ENCODE measurements around the gene POM121L2.

Gene POM121L2

GRCh38 chr6:27321901-27322300, 9.8 kb upstream of the POM121L2 start:
- Histone ChIP-seq H3K9ac (ENCODE audit: low read depth, low read length, poor library complexity) (no peak overlapping the region), H2BK120ac (ENCODE audit: low read depth, low read length) (no peak overlapping the region), H3K23ac (ENCODE audit: low read depth, low read length, poor library complexity) (no peak overlapping the region), H3K79me1 (ENCODE audit: low read depth, low read length) (no peaks in the 10 kb centered on the region), H3K27me3 (ENCODE audit: control insufficient read depth in 3 of 3, insufficient read depth in 3 of 3, low read depth in 1 of 3, low read length in 3 of 3) (no peaks in the 10 kb centered on the region), H2AK5ac (ENCODE audit: low read depth, low read length) (no peak overlapping the region), H3K4ac (ENCODE audit: low read length) (no peak overlapping the region), H3K4me2 (ENCODE audit: insufficient read depth, low read length, poor library complexity, severe bottlenecking) (no peak overlapping the region), H2BK5ac (ENCODE audit: low read length) (no peak overlapping the region), H2BK12ac (ENCODE audit: low read length) (no peak overlapping the region), H3K4me1 (ENCODE audit: control insufficient read depth in 2 of 2, insufficient read depth in 1 of 2, low read depth in 1 of 2, low read length in 2 of 2) (no peaks in the 10 kb centered on the region), H3K27ac (replicated peaks; ENCODE audit: low read length) (no peak overlapping the region), H2BK15ac (ENCODE audit: low read length) (no peak overlapping the region), H2AFZ (ENCODE audit: low read length) (no peak overlapping the region), H3K14ac (ENCODE audit: low read length) (no peak overlapping the region), H3K9me3 (replicated peaks in 1 of 2; ENCODE audit: control insufficient read depth in 2 of 2, insufficient read depth in 1 of 2, low read depth in 1 of 2, low read length in 2 of 2) (no peaks in the 10 kb centered on the region), H4K91ac (ENCODE audit: low read depth, low read length, poor library complexity) (no peak overlapping the region), H3K36me3 (replicated peaks in 1 of 2; ENCODE audit: control insufficient read depth in 2 of 2, insufficient read depth in 2 of 2, low read length in 2 of 2) (no peaks in the 10 kb centered on the region), H3K18ac (ENCODE audit: low read length) (no peak overlapping the region), H4K8ac (ENCODE audit: low read depth, low read length) (no peak overlapping the region), H3K4me3 (ENCODE audit: low read length in 2 of 2) (no peak overlapping the region)
- no CpG with 5 or more reads among the region's 4 CpGs for WGBS, 2 donors (ENCODE audit: extremely low coverage in 2 of 2, insufficient read length in 2 of 2, insufficient replicate concordance in 1 of 2)
- DNase-seq (ENCODE audit: low spot score) = no peak

- no peak overlapping the region for H2BK5ac ChIP-seq (ENCODE audit: low read length)
- H3K4me2 ChIP-seq (ENCODE audit: insufficient read depth, low read length, poor library complexity, severe bottlenecking) = no peak overlapping the region
- H3K18ac ChIP-seq (ENCODE audit: low read length) = no peak overlapping the region
- H2AK5ac ChIP-seq (ENCODE audit: low read depth, low read length) = no peak overlapping the region
- H3K4me3 ChIP-seq (ENCODE audit: low read length in 2 of 2) = no peak overlapping the region
- no peak overlapping the region for H2AFZ ChIP-seq (ENCODE audit: low read length)
- no peak overlapping the region for H2BK12ac ChIP-seq (ENCODE audit: low read length)
- no peaks in the 10 kb centered on the region for H3K36me3 ChIP-seq (replicated peaks in 1 of 2; ENCODE audit: control insufficient read depth in 2 of 2, insufficient read depth in 2 of 2, low read length in 2 of 2)
- H3K9ac ChIP-seq (ENCODE audit: low read depth, low read length, poor library complexity) = no peak overlapping the region
- no peaks in the 10 kb centered on the region for H3K27me3 ChIP-seq (ENCODE audit: control insufficient read depth in 3 of 3, insufficient read depth in 3 of 3, low read depth in 1 of 3, low read length in 3 of 3)
- no peak overlapping the region for H2BK15ac ChIP-seq (ENCODE audit: low read length)
- H3K27ac ChIP-seq (replicated peaks; ENCODE audit: low read length) = no peak overlapping the region
- H3K4ac ChIP-seq (ENCODE audit: low read length) = no peak overlapping the region
- no peaks in the 10 kb centered on the region for H3K4me1 ChIP-seq (ENCODE audit: control insufficient read depth in 2 of 2, insufficient read depth in 1 of 2, low read depth in 1 of 2, low read length in 2 of 2)
- no peak overlapping the region for H3K14ac ChIP-seq (ENCODE audit: low read length)
- H4K91ac ChIP-seq (ENCODE audit: low read depth, low read length, poor library complexity) = no peak overlapping the region
- H3K79me1 ChIP-seq (ENCODE audit: low read depth, low read length) = no peaks in the 10 kb centered on the region
- H2BK120ac ChIP-seq (ENCODE audit: low read depth, low read length) = no peak overlapping the region
- no peaks in the 10 kb centered on the region for H3K9me3 ChIP-seq (replicated peaks in 1 of 2; ENCODE audit: control insufficient read depth in 2 of 2, insufficient read depth in 1 of 2, low read depth in 1 of 2, low read length in 2 of 2)
- no peak for DNase-seq (ENCODE audit: low spot score)
- no peak overlapping the region for H4K8ac ChIP-seq (ENCODE audit: low read depth, low read length)
- no peak overlapping the region for H3K23ac ChIP-seq (ENCODE audit: low read depth, low read length, poor library complexity)
Measured at GRCh38 chr6:27321370-27321769, 9.3 kb upstream of the POM121L2 start.

GRCh38 chr6:27318973-27319372, 6.9 kb upstream of the POM121L2 start:
- Histone ChIP-seq H3K9ac (ENCODE audit: low read depth, low read length, poor library complexity) (no peak overlapping the region), H3K4me1 (ENCODE audit: control insufficient read depth in 2 of 2, insufficient read depth in 1 of 2, low read depth in 1 of 2, low read length in 2 of 2) (no peaks in the 10 kb centered on the region), H3K79me1 (ENCODE audit: low read depth, low read length) (no peaks in the 10 kb centered on the region), H2AK5ac (ENCODE audit: low read depth, low read length) (no peak overlapping the region), H3K27me3 (ENCODE audit: control insufficient read depth in 3 of 3, insufficient read depth in 3 of 3, low read depth in 1 of 3, low read length in 3 of 3) (no peaks in the 10 kb centered on the region), H3K18ac (ENCODE audit: low read length) (no peak overlapping the region), H2BK15ac (ENCODE audit: low read length) (no peak overlapping the region), H2BK120ac (ENCODE audit: low read depth, low read length) (no peak overlapping the region), H3K4ac (ENCODE audit: low read length) (no peak overlapping the region), H3K14ac (ENCODE audit: low read length) (no peak overlapping the region), H2AFZ (ENCODE audit: low read length) (no peak overlapping the region), H3K27ac (replicated peaks; ENCODE audit: low read length) (no peak overlapping the region), H3K4me2 (ENCODE audit: insufficient read depth, low read length, poor library complexity, severe bottlenecking) (no peak overlapping the region), H3K36me3 (replicated peaks in 1 of 2; ENCODE audit: control insufficient read depth in 2 of 2, insufficient read depth in 2 of 2, low read length in 2 of 2) (no peaks in the 10 kb centered on the region), H3K23ac (ENCODE audit: low read depth, low read length, poor library complexity) (no peak overlapping the region), H4K91ac (ENCODE audit: low read depth, low read length, poor library complexity) (no peak overlapping the region), H3K9me3 (replicated peaks in 1 of 2; ENCODE audit: control insufficient read depth in 2 of 2, insufficient read depth in 1 of 2, low read depth in 1 of 2, low read length in 2 of 2) (no peaks in the 10 kb centered on the region), H3K4me3 (ENCODE audit: low read length in 2 of 2) (no peak overlapping the region), H2BK5ac (ENCODE audit: low read length) (no peak overlapping the region), H2BK12ac (ENCODE audit: low read length) (no peak overlapping the region), H4K8ac (ENCODE audit: low read depth, low read length) (no peak overlapping the region)
- no CpG with 5 or more reads among the region's 2 CpGs for WGBS, 2 donors (ENCODE audit: extremely low coverage in 2 of 2, insufficient read length in 2 of 2, insufficient replicate concordance in 1 of 2)
- DNase-seq (ENCODE audit: low spot score) = no peak

- Histone ChIP-seq H3K27ac (replicated peaks; ENCODE audit: low read length) (no peak overlapping the region), H4K8ac (ENCODE audit: low read depth, low read length) (no peak overlapping the region), H2BK5ac (ENCODE audit: low read length) (no peak overlapping the region), H3K9me3 (replicated peaks in 1 of 2; ENCODE audit: control insufficient read depth in 2 of 2, insufficient read depth in 1 of 2, low read depth in 1 of 2, low read length in 2 of 2) (peaks cover 0 to 5% of the 10 kb centered on the region in 2 donors), H3K9ac (ENCODE audit: low read depth, low read length, poor library complexity) (no peak overlapping the region), H2AFZ (ENCODE audit: low read length) (no peak overlapping the region), H3K14ac (ENCODE audit: low read length) (no peak overlapping the region), H3K27me3 (ENCODE audit: control insufficient read depth in 3 of 3, insufficient read depth in 3 of 3, low read depth in 1 of 3, low read length in 3 of 3) (peaks cover 7 to 33% (median 28%) of the 10 kb centered on the region in 3 experiments), H3K23ac (ENCODE audit: low read depth, low read length, poor library complexity) (no peak overlapping the region), H2AK5ac (ENCODE audit: low read depth, low read length) (no peak overlapping the region), H3K4me1 (ENCODE audit: control insufficient read depth in 2 of 2, insufficient read depth in 1 of 2, low read depth in 1 of 2, low read length in 2 of 2) (peaks cover 0 to 1% of the 10 kb centered on the region in 2 donors), H3K4me2 (ENCODE audit: insufficient read depth, low read length, poor library complexity, severe bottlenecking) (no peak overlapping the region), H2BK120ac (ENCODE audit: low read depth, low read length) (no peak overlapping the region), H3K36me3 (replicated peaks in 1 of 2; ENCODE audit: control insufficient read depth in 2 of 2, insufficient read depth in 2 of 2, low read length in 2 of 2) (no peaks in the 10 kb centered on the region), H2BK15ac (ENCODE audit: low read length) (no peak overlapping the region), H3K79me1 (ENCODE audit: low read depth, low read length) (no peaks in the 10 kb centered on the region), H4K91ac (ENCODE audit: low read depth, low read length, poor library complexity) (no peak overlapping the region), H3K18ac (ENCODE audit: low read length) (no peak overlapping the region), H3K4ac (ENCODE audit: low read length) (no peak overlapping the region), H2BK12ac (ENCODE audit: low read length) (no peak overlapping the region), H3K4me3 (ENCODE audit: low read length in 2 of 2) (no peak overlapping the region)
- no CpG with 5 or more reads among the region's 2 CpGs for WGBS, 2 donors (ENCODE audit: extremely low coverage in 2 of 2, insufficient read length in 2 of 2, insufficient replicate concordance in 1 of 2)
- DNase-seq (ENCODE audit: low spot score) = no peak
Measured at GRCh38 chr6:27314046-27314445, 2.0 kb upstream of the POM121L2 start.

Measured in neuronal stem cell (in vitro differentiated cells).